SK-N-MC (cell line): ENCODE measurements around the gene SLC25A13.

Experiments
- EZH2 ChIP-seq: fragments of 200-600 bp; sonication (generic); IDR thresholded peaks from one replicate; pipeline ENCODE4 v1.6.1; 2017; ENCODE audit warnings: antibody characterized with exemption
- POLR2AphosphoS5 ChIP-seq: IDR thresholded peaks from 2 replicates; pipeline ENCODE4 v1.6.1; 2012; ENCODE audit warnings: mild to moderate bottlenecking, low read depth, low read length, borderline replicate concordance

DNA sequence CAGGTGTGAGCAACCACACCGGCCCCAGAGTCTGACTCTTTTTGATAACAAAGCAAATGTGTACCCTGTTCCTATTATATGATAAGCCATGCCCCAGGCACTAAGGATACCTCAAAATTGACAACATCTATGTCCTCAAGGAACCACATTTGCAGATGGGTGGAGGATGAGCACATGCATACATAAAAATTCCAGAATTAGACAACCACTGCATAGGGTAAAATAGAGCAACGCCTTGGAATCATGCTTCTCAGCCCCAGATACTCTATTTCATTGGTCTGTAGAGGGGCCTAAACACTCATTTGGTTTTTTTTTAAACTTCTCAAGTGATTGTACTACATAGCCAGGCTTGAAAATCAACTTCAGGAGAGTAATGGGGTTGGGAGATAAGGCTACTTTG, 78.7 kb downstream of the SLC25A13 start:
- TF ChIP-seq POLR2AphosphoS5 (no peak), EZH2 (no peak)
